Measurements from ENCODE around the gene RER1.

Gene RER1

DNA sequence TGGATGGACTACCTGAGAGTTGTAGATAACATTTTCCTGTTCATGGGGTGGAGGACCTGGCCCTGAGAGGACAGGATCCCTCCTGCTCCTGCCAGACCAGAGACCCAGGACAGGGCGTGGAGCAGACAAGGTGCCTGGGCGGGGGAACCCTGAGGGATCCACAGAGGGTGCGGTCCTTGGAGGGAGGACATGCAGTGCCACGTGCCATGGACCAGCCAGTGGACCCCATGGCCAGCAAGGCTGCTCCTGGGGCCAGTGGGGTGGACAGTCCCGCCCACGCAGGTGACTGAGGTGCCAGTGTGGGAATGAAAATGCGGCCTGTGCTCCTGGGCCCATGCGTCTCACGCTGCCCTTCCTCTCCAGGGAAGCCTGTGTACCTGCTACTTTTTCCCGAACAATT is 3.6 kb downstream of the RER1 start:
- DNase-seq (ENCODE audit: low read depth), result no peak
- no peak for TF ChIP-seq CTCF (conservative IDR thresholded peaks at IDR 0.05; ENCODE audit: low read length)
- no peak overlapping the region for H3K4me3 ChIP-seq (ENCODE audit: low read length)

GRCh38 chr1:2396059-2396458 is 4.4 kb downstream of the RER1 start:
- no peak for TF ChIP-seq CTCF (conservative IDR thresholded peaks at IDR 0.05; ENCODE audit: low read length)
- H3K4me3 ChIP-seq (ENCODE audit: low read length), result no peak overlapping the region
- no peak for DNase-seq (ENCODE audit: low read depth)

- no peak for DNase-seq (ENCODE audit: low read depth)
- TF ChIP-seq CTCF (conservative IDR thresholded peaks at IDR 0.05; ENCODE audit: low read length), result no peak
- no peak overlapping the region for H3K4me3 ChIP-seq (ENCODE audit: low read length)
Measured at GRCh38 chr1:2396476-2396875, 4.8 kb downstream of the RER1 start.

DNA sequence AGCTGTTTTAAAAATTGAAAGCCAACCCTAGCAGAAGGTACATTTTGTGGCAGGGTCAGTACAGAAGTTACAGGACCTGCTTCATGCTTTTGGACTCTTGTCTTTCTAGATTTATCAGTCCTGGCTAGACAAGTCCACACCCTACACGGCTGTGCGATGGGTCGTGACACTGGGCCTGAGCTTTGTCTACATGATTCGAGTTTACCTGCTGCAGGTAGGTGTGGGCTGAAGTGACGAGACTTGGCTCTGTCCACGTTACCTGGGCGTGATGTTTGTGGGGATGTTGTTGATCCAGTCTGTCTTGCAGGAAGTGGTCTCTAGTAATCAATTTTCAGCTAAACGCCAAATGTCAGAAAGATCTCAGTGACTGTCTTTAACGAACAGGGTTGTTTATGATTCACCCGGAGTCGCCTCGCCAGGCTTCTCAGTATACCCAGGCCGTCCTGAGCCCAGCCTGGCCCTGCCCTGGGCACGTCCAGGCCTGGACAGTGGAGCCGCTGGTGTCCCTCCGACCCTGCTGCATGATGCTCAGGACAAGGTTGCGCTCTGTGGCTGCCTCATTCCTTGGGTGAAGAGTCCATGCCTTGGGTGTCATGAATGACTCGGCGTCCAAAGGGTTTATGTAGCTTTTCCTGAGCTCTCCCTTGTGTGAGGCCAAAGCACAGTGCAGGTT is 5.5 kb downstream of the RER1 start:
- DNase-seq (ENCODE audit: low read depth), result no peak
- H3K4me3 ChIP-seq (ENCODE audit: low read length), result no peak overlapping the region
- TF ChIP-seq CTCF (conservative IDR thresholded peaks at IDR 0.05; ENCODE audit: low read length), result no peak

DNA sequence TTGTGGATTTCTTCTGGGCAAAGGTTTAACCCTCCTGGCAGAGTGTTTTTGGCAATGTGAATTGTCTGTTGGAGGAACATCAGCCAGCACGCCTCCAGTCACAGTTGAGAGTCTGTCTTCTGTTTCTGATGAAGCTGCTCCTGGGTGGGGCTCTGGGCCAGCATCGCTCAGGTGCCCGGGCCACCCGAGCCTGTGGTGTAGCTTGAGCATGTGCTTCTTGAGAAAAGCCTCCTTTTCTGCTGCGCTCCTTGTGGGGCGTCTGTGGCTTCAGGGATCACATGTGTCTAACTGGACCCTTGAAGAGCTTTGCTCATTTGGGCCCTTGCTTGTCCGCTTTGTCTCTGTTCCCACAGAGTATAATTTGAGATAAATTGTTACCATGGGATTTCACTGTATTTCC is 7.2 kb downstream of the RER1 start:
- DNase-seq (ENCODE audit: low read depth), result no peak
- no peak overlapping the region for H3K4me3 ChIP-seq (ENCODE audit: low read length)
- no peak for TF ChIP-seq CTCF (conservative IDR thresholded peaks at IDR 0.05; ENCODE audit: low read length)

GRCh38 chr1:2399890-2400575 is 8.4 kb downstream of the RER1 start:
- no peak for TF ChIP-seq CTCF (conservative IDR thresholded peaks at IDR 0.05; ENCODE audit: low read length)
- no peak overlapping the region for H3K4me3 ChIP-seq (ENCODE audit: low read length)
- DNase-seq (ENCODE audit: low read depth), result no peak

GRCh38 chr1:2400576-2400909 is 8.9 kb downstream of the RER1 start:
- no peak overlapping the region for H3K4me3 ChIP-seq (ENCODE audit: low read length)
- no peak for TF ChIP-seq CTCF (conservative IDR thresholded peaks at IDR 0.05; ENCODE audit: low read length)
- no peak for DNase-seq (ENCODE audit: low read depth)
